Transverse colon (tissue), 4 donors: ENCODE results near the gene ZWILCH. TPM values are rescaled to one million over a fixed set of nuclear protein-coding genes. Genes with fewer than 3 reads are reported as not detected.

ENCODE experiments used
- DNase-seq: peaks from one replicate; pipeline ENCODE4 v3.0.0-alpha.2; 2019
- H3K27ac ChIP-seq, 4 donors: fragments of 200-600 bp; sonication (generic); 2 replicates each; pipeline ENCODE4 v1.5.1; 2016 to 2018; ENCODE audit warnings: inconsistent platforms in 4 of 4
- H3K27me3 ChIP-seq: fragments of 200-600 bp; sonication (generic); 2 replicates; pipeline ENCODE4 v1.5.1; 2017; ENCODE audit warnings: inconsistent platforms
- H3K36me3 ChIP-seq, 4 donors: fragments of 200-600 bp; sonication (generic); 2 replicates each; pipeline ENCODE4 v1.5.1; 2017 to 2019; ENCODE audit warnings: inconsistent platforms in 4 of 4
- H3K4me1 ChIP-seq, 4 donors: fragments of 200-600 bp; sonication (generic); 2 replicates each; pipeline ENCODE4 v1.5.1; 2017 to 2020; ENCODE audit warnings: inconsistent platforms in 4 of 4
- H3K4me3 ChIP-seq, 4 donors: fragments of 200-600 bp; sonication (generic); 1 replicate in 1 of 4; 2 replicates in 3 of 4; pipeline versions ENCODE4 v1.5.1 to v1.6.1; 2017 to 2019; ENCODE audit warnings: inconsistent platforms in 4 of 4
- H3K9me3 ChIP-seq, 2 donors: fragments of 200-600 bp; sonication (generic); 2 replicates each; pipeline ENCODE4 v1.5.1; 2017 to 2019; ENCODE audit warnings: inconsistent platforms in 2 of 2
- EP300 ChIP-seq: sonication (generic); formaldehyde crosslinking; IDR thresholded peaks from one replicate; pipeline ENCODE4 v1.6.1; 2017; ENCODE audit warnings: antibody characterized with exemption, low read depth
- POLR2A ChIP-seq: fragments of 450-650 bp; IDR thresholded peaks from one replicate; pipeline ENCODE4 v1.6.1; 2016; ENCODE audit warnings: antibody characterized with exemption, mild to moderate bottlenecking, moderate library complexity
- POLR2AphosphoS5 ChIP-seq, 3 donors: sonication (generic); formaldehyde crosslinking; IDR thresholded peaks; one replicate each; pipeline ENCODE4 v1.6.1; 2016; ENCODE audit warnings: antibody characterized with exemption in 3 of 3
- WGBS, 2 donors: methylation state at CpG; one replicate each; pipeline ENCODE4 v1.1.5; 2018; ENCODE audit warnings: low coverage in 1 of 2; 5-methylcytosine and 5-hydroxymethylcytosine counted together
- in situ Hi-C, 4 donors: fragments of 200-750 bp; cut with MboI; loops; one replicate each; pipeline versions ENCODE4 v1.15.0 to v1.15.1; 2017; ENCODE audit warnings: low sequenced_read_pairs in 3 of 4, low pct_ligation_motif_present in 1 of 4, low pct_unique_long_range_greater_than_20kb in 1 of 4
- intact Hi-C: fragments of 100-400 bp; cut with DNase I; formaldehyde crosslinking; loops from one replicate; pipeline ENCODE4 v1.15.1; 2023; ENCODE audit warnings: low total_unique reads
- total RNA-seq, 4 donors: library from RNA; depleted of rRNA; stranded (reverse); fragments of >200 nt; gene quantifications; one replicate each; pipeline ENCODE4 v1.1.0, GENCODE V29; 2016
- TF ChIP-seq, protein P1 (sequence below), 5 experiments: fragments of 200-600 bp in 3 of 5; fragments of 450-650 bp in 2 of 5; sonication (generic) in 3 of 5; IDR thresholded peaks; 1 replicate in 2 of 5; 2 replicates in 3 of 5; pipeline ENCODE4 v1.5.1; 2016 to 2017; ENCODE audit warnings: antibody characterized with exemption in 5 of 5, inconsistent platforms in 3 of 5, mild to moderate bottlenecking in 2 of 5, moderate library complexity in 1 of 5

The ZWILCH gene
- total RNA-seq, 4 donors from 2014 or later: 1.9 to 6.8 (median 4.4) TPM

DNA sequence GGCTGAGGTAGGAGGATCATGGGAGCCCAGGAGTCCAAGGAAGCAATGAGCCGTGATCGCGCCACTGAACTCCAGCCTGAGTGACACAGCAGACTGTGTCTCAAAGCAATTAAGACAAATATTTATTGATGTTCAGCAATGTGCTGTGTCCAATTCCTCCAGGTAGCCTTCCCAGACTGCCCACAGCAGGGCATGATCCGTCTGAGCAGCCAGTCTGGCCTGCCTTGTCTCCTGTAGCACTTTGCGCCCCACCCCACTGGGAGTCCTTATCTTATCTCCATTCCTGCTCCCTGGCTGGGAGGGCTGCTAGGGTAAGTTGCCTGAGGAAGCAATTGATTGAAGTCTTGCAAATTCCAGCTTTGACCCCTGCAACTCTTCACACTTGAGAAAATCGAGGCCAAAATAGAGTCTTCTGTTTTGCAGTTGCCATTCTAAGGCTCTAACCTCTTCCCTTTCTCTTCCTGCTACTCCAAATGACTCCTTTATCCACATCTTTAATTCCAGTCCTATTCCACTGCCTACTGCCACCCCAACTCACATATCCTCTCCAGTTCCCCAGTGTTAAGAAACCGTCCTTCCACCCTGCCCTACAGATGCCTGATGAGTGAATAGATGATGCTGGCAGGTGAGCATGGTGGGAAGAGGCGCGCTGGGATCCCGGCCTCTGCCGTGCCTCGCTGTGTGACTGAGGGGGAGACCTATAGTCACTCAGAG lies 87.5 kb downstream of the ZWILCH start:
- no peaks in the 10 kb centered on the region for H3K4me1 ChIP-seq
- H3K4me3 ChIP-seq: no peak overlapping the region
- peaks cover 4% of the 10 kb centered on the region for H3K27me3 ChIP-seq
- peak; percentile 14 for DNase-seq
- no peak for TF ChIP-seq EP300
- TF ChIP-seq, protein P1, sequence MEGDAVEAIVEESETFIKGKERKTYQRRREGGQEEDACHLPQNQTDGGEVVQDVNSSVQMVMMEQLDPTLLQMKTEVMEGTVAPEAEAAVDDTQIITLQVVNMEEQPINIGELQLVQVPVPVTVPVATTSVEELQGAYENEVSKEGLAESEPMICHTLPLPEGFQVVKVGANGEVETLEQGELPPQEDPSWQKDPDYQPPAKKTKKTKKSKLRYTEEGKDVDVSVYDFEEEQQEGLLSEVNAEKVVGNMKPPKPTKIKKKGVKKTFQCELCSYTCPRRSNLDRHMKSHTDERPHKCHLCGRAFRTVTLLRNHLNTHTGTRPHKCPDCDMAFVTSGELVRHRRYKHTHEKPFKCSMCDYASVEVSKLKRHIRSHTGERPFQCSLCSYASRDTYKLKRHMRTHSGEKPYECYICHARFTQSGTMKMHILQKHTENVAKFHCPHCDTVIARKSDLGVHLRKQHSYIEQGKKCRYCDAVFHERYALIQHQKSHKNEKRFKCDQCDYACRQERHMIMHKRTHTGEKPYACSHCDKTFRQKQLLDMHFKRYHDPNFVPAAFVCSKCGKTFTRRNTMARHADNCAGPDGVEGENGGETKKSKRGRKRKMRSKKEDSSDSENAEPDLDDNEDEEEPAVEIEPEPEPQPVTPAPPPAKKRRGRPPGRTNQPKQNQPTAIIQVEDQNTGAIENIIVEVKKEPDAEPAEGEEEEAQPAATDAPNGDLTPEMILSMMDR (IDR thresholded peaks at IDR 0.05): no peak
- TF ChIP-seq POLR2AphosphoS5 (IDR thresholded peaks at IDR 0.05): no peak
- no peak for TF ChIP-seq POLR2A
- WGBS, 2 donors: 82 to 93% methylated on average over 7 to 12 of the region's 12 CpGs
- H3K27ac ChIP-seq: no peak overlapping the region
- in situ Hi-C loops (loop anchor here in 1 of 4 donors (10.0 kb wide), 1 partner anchor 262 kb away; no protein-coding TSS in a partner anchor), intact Hi-C loops (no loop called here)
- no peaks in the 10 kb centered on the region for H3K9me3 ChIP-seq
- H3K36me3 ChIP-seq: no peaks in the 10 kb centered on the region

DNA sequence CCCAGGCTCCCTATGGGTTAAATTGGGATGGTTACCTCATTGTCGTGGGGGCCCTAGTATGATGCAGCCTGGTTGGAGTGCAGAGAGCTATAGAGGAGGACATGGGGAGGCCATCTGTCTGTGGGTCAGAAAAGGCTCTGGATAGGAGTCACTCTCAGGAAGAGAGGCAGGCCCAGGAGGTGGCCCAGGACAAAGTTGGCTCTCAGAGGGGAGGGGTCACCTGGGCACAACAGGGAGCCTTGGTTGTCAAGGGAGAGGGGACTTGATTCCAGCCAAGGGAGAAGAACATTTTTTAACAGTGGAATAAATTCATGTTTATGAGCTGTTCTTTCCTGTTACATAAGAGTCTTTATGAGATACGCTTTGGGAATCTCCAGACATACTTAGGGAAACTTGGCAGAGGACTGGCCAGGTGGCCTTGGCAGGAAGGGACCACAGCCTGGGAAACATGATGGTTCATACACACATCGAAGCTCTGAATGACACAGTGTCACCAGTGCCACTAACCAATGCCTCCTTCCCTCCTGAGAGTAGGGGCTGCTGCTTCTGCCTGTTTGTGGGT lies 88.2 kb downstream of the ZWILCH start:
- 68 to 100% methylated on average over 1 to 3 of the region's 3 CpGs for WGBS, 2 donors
- no peak overlapping the region for H3K27ac ChIP-seq
- TF ChIP-seq, protein P1 (IDR thresholded peaks at IDR 0.05): no peak
- no peak for TF ChIP-seq POLR2A
- TF ChIP-seq EP300: no peak
- no peak for TF ChIP-seq POLR2AphosphoS5 (IDR thresholded peaks at IDR 0.05)
- H3K36me3 ChIP-seq: no peaks in the 10 kb centered on the region
- intact Hi-C loops: no loop called here
- H3K9me3 ChIP-seq: no peaks in the 10 kb centered on the region
- H3K4me3 ChIP-seq: no peak overlapping the region
- in situ Hi-C loops: loop anchor here in 1 of 4 donors (10.0 kb wide), 1 partner anchor 262 kb away; no protein-coding TSS in a partner anchor
- no peak for DNase-seq
- no peaks in the 10 kb centered on the region for H3K27me3 ChIP-seq
- no peaks in the 10 kb centered on the region for H3K4me1 ChIP-seq

DNA sequence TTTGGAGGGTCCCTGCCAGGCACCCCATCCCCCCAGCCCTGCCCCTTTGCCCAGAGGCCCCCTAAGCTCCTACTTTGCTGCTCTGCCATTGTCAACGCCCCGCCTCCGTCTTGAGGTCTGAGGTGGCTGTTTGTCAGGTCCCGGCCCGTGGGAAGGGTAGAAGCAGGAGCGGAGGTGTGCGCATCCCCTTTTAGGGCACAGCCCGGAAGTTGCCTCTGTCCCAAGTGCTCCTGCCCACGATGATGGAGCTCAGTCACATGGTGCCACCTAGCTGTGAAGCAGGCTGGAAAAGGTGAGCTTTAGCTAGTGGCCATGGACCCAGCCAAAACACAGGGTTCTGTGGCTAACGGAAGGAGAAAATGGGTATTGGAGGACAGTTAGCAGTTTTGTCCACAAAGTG lies 89.2 kb downstream of the ZWILCH start:
- H3K27me3 ChIP-seq: no peaks in the 10 kb centered on the region
- H3K27ac ChIP-seq: no peak overlapping the region
- no peak for TF ChIP-seq POLR2A
- H3K9me3 ChIP-seq: no peaks in the 10 kb centered on the region
- H3K4me3 ChIP-seq: no peak overlapping the region
- in situ Hi-C loops: loop anchor here in 1 of 4 donors (10.0 kb wide), 1 partner anchor 260 kb away; no protein-coding TSS in a partner anchor
- DNase-seq: no peak
- H3K4me1 ChIP-seq: no peaks in the 10 kb centered on the region
- H3K36me3 ChIP-seq: no peaks in the 10 kb centered on the region
- intact Hi-C loops: no loop called here
- WGBS, 2 donors: 81% methylated on average over 10 of the region's 10 CpGs; no CpG with 5 or more reads in 1 of the 2 donors

GRCh38 chr15:66594836-66595235 lies 89.7 kb downstream of the ZWILCH start:
- no peaks in the 10 kb centered on the region for H3K4me1 ChIP-seq
- no peak overlapping the region for H3K27ac ChIP-seq
- no peak for DNase-seq
- intact Hi-C loops (no loop called here), in situ Hi-C loops (loop anchor here in 1 of 4 donors (10.0 kb wide), 1 partner anchor 260 kb away; no protein-coding TSS in a partner anchor)
- WGBS, 2 donors: 72 to 82% methylated on average over 3 to 5 of the region's 5 CpGs
- no peaks in the 10 kb centered on the region for H3K36me3 ChIP-seq
- TF ChIP-seq POLR2AphosphoS5 (IDR thresholded peaks at IDR 0.05) (no peak), EP300 (no peak), POLR2A (no peak)
- TF ChIP-seq, protein P1 (IDR thresholded peaks at IDR 0.05): no peak
- no peaks in the 10 kb centered on the region for H3K9me3 ChIP-seq
- H3K4me3 ChIP-seq: no peak overlapping the region
- H3K27me3 ChIP-seq: no peaks in the 10 kb centered on the region
